Stimulated activated CD8-positive, alpha-beta memory T cell treated with anti-CD3 and anti-CD28 coated beads, Interleukin-4, amount 100 ng/mL, for 1 hour (primary cell): ENCODE measurements around the gene LMF1.
"Not testable (repeated sequence)": the region's sequence is repeated elsewhere in the genome, so short reads cannot be mapped to it uniquely, and the experiment has no call there.

Experiments used
- DNase-seq, 2 donors: peaks; one replicate each; pipeline ENCODE4 v3.0.0-alpha.2; 2020; ENCODE audit warnings: low read depth in 2 of 2, low spot score in 1 of 2

The LMF1 gene

GRCh38 chr16:883340-883739, 87.4 kb downstream of the LMF1 start:
- no peak for DNase-seq

- DNase-seq, result not testable (repeated sequence)
Measured at GRCh38 chr16:882671-883070, 88.1 kb downstream of the LMF1 start.

GRCh38 chr16:882256-882655, 88.5 kb downstream of the LMF1 start:
- no peak for DNase-seq

- no peak for DNase-seq
Measured at GRCh38 chr16:881219-882097, 89.3 kb downstream of the LMF1 start.

GRCh38 chr16:880471-881171, 90.2 kb downstream of the LMF1 start:
- no peak for DNase-seq

- DNase-seq, result no peak
Measured at GRCh38 chr16:879986-880385, 90.8 kb downstream of the LMF1 start.

GRCh38 chr16:879461-879861, 91.3 kb downstream of the LMF1 start:
- DNase-seq, result no peak

- DNase-seq, result no peak
Measured at GRCh38 chr16:878886-879285, 91.9 kb downstream of the LMF1 start.

GRCh38 chr16:878072-878784, 92.6 kb downstream of the LMF1 start:
- DNase-seq, result no peak

GRCh38 chr16:877242-878071, 93.3 kb downstream of the LMF1 start:
- no peak for DNase-seq

- DNase-seq, result no peak
Measured at GRCh38 chr16:876523-877241, 94.1 kb downstream of the LMF1 start.

- no peak for DNase-seq
Measured at GRCh38 chr16:876041-876335, 94.8 kb downstream of the LMF1 start.

GRCh38 chr16:875182-876040, 95.4 kb downstream of the LMF1 start:
- DNase-seq, result no peak

GRCh38 chr16:874366-875181, 96.2 kb downstream of the LMF1 start:
- no peak for DNase-seq

- DNase-seq, result no peak
Measured at GRCh38 chr16:873889-874288, 96.9 kb downstream of the LMF1 start.

- DNase-seq, result no peak
Measured at GRCh38 chr16:873243-873661, 97.5 kb downstream of the LMF1 start.

GRCh38 chr16:872436-873242, 98.1 kb downstream of the LMF1 start:
- no peak for DNase-seq
